ENCODE data around the gene MARCHF4. TPM values are rescaled to one million over a fixed set of nuclear protein-coding genes. Genes with fewer than 3 reads are reported as not detected.
"Not testable (repeated sequence)": the region's sequence is repeated elsewhere in the genome, so short reads cannot be mapped to it uniquely, and the experiment has no call there.

Gene MARCHF4
- total RNA-seq, 1 experiment from 2014 or later = 1.9 TPM

DNA sequence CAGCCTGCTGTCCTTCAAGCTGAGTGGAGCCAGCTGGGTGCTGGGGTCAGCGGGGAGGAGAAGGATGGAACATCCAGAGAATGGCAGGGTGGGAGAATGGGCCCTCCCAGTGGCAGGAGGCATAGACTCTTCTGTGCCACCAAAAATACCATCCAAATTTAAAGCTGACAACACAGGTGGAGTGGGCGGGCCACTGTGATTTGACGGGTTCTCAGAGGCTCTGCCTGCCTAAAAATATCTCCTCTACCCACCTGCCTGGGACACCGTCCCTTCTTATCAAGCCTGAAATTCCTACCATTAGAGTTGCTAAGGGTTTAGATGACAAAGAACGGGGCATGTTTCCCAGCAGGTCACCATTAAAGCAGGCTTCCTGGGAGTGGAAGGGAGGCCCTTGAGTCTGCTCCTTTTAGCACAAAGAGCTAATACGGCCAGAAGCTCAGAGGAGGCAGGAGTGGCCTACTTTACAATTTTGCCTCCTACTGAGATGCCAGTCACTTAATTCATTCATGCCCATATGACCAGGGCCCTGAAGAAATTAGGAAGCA is 19.8 kb upstream of the MARCHF4 start:
- no peak for DNase-seq (ENCODE audit: low read depth)

DNA sequence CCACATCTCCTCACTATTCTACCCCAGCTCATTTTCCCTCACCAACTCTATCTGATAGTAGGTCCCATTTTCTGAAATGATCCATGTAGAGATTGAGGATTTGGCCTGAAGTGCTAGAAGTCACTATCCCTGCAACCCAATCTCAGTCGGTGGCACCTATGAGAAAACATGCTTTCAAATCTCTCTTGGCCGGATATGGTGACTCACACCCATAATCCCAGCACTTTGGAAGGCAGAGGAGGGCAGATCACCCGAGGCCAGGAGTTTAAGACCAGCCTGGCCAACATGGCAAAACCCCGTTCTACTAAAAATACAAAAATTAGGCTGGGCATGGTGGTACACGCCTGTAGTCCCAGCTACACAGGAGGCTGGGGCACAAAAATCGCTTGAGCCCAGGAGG is 19.1 kb upstream of the MARCHF4 start:
- peak; percentile 41 for DNase-seq (ENCODE audit: low read depth)

DNA sequence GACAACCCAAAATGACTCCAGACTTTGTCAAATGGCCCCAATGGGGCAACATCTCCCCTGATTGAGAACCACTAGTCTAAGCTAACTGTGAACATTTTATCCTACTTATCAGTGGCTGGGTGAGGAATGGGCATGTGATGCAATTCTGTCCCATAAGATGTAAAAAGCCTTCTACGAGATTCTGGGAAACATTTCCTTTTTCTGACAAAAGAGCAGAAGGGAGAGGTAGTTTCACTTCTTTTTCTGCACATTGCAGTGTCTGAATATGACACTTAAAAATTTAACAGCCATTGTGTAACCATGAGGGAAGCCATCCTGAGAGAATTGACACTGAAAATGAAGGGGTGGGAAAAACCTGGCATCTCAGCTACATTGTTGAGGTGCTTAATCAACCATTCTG is 17.3 kb upstream of the MARCHF4 start:
- no peak for DNase-seq (ENCODE audit: low read depth)

DNA sequence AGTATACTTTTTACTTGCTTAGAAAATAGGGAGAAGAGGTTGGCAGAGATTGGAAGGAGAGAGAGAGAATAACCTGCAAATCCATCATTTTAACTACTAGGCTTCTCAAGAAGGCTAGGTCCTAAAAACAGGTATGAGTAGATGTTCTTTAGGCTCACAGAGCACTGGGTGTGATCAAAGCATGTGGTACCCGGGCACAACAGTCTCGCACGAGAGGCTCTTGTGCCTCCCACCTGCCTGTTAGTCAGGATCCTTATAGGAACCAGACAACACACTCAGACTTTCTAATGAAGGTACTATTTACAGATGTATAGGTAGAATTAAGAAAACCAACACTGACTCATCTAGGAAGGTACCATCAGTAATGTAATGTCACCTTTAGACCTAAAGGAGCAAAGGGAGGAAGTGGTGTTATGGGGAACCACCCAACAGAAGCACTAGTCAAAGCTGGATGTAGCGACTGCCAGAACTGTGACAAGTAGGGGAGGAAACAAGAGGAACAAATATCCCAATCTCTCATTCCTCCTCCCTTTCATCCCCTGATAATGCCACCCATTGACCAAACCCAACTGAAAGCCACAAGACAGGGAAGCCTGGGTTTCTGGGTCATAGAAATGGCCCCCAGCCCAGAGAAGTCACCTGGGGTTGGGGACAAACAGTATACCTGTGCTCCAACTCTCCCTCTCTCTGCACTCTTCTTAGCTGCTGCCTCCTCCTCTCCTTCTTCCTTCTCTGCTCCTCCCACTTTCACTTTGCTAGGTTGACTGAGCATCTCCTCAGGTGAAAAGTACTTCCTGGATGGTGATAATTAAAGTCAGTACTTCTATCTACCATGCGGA is 16.0 kb upstream of the MARCHF4 start:
- no peak for DNase-seq (ENCODE audit: low read depth)

DNA sequence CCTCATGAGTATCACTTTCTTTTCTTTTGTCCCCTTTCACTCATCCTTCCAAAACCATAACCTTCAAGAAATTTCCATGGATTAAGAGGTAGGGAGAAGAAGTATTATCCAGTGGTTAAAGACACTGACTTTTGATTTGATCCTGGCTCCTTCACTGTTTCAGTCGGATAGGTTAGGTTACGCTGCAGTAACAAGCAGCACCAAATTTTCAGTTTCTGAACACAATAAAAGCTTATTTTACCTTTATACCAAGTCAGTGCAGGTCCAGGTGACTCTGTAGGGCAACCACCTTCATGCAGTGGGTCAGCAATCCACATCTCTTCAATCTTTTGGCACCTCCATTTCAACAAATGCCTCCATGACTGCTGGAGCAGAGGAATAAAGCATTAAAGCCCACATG is 15.0 kb upstream of the MARCHF4 start:
- DNase-seq (ENCODE audit: low read depth) = no peak

- DNase-seq (ENCODE audit: low read depth) = no peak
Measured at GRCh38 chr2:216385478-216385877, 13.2 kb upstream of the MARCHF4 start.

DNA sequence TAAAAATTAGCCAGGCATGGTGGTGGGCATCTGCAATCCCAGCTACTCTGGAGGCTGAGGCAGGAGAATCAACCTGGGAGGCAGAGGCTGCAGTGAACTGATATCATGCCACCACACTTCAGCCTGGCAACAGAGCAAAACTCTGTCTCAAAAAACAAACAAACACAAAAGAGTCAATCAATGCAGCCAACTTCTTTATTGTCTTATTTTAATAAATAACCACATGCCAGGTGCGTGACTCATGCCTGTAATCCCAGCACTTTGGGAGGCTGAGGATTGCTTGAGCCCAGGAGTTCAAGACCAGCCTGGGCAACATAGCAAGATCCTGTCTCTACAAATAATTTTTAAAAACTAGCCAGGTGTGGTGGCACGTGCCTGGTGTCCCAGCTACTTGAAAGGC is 12.1 kb upstream of the MARCHF4 start:
- DNase-seq (ENCODE audit: low read depth) = not testable (repeated sequence)

DNA sequence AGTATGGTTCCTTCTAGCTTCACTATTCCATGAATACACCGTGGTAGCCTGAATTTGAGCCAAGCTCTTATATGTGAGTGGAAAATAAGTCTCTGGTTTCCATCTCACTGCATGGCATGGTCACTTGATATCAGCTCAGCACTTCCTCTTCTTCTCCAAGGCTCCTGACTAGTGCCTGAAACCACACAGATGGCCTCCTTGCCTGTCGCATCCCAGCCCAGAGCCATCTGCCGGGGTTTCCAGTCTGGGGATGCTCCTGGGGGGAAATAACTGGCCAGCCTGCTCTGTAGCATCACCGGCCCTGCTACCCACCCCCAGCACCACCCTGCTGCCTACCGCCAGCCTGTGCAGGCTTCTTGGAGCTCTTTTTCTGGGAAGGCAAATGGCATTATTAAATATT is 7.7 kb upstream of the MARCHF4 start:
- no peak for DNase-seq (ENCODE audit: low read depth)

GRCh38 chr2:216375286-216375685 is 3.0 kb upstream of the MARCHF4 start:
- no peak for DNase-seq (ENCODE audit: low read depth)

DNA sequence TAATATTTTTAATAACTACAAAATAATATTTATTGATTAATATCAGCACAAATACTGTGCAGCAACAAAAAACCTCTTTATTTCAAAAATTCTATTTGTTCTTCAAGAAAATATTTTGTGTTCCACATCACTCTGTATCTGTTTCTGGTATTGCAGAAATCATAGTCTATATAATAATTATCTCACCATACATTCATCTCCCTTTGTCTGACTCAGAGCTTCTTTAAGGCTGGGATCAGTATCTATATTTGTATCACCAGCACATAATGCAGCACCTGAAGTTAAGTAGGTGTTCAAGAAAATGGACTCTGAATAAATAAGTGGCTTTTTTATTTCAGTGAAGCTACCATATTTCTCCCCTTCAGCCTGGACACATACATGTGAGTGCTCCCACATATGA is 1.6 kb upstream of the MARCHF4 start:
- no peak for DNase-seq (ENCODE audit: low read depth)

DNA sequence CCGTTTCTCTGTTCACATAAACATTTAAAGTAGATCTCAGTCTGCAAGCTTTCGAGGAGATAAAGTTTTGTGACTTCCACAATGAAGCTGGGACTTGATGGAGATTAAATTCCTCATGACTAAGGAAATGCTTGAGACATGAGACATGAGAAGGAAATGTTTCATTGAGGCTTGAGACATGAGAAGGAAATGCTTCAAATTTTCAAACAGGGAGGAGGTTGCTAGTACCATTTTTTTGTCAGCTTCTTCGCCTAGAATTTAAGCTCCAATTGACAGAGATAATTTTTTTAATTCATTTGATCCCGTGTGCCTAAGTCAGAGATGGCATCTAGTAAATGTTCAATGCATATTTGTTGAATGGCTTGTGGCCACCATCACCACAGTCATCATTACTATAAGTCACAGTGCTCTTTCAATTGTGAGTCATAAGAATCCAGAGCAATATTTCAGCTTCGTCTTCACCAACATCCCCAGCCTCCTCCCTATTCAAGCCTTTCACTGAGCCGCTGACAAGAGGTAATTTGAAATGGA is 543 bp upstream of the MARCHF4 start:
- peak; percentile 63 for DNase-seq (ENCODE audit: low read depth)

- DNase-seq (ENCODE audit: low read depth) = no peak
Measured at GRCh38 chr2:216370961-216371712, 1.1 kb downstream of the MARCHF4 start.

DNA sequence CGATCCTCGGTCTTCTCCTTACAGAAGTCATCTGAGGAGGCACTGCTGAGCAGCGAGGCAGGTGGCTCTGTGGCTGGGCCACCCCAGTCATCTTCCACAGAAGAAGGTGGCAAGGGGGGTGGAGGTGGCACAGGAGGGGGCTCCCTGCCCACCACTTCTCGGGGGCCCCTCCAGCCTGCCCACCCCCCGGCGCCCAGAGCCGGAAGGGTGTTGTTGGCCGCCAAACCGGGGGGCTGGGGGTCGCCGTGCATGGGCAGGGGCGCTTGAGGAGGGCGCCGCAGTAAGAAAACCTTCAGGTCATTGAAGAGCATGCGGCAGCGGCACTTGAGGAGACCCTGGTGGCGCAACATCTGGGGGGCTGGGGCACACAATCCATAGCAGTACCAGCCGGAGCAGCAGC is 2.5 kb downstream of the MARCHF4 start:
- DNase-seq (ENCODE audit: low read depth) = no peak

DNA sequence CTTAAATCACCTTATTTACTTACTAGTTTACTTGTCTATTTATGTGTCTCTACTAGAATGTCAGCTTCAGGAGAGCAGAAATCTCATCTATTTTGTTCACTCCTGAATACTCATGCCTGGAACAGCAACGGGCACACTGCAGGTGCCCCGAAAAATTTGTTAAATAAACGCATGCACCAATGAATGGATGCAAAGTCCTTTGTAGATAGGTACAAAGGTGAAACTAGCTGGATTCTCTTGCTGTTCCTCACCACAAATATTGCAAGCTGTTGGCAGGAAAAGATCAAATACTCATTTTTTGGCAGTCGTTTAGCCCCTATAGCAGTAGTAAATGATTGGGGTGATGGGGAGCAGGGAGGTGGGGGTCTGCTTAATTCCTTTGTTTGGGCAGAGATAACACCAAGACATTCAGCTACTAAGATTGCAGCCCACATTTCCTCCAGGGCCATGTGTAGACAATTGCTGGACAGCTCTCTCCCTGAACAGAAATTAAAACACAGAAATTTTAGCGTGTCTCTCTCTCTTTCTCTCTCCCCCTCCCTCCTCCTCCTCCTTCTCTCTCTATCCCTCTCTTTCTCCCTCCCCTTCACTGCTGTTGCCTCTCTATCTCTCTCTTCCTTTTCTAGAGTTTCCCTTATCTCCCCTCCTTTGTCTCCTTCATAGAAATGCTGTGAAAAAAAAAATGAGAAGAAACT is 5.4 kb downstream of the MARCHF4 start:
- DNase-seq (ENCODE audit: low read depth) = no peak

DNA sequence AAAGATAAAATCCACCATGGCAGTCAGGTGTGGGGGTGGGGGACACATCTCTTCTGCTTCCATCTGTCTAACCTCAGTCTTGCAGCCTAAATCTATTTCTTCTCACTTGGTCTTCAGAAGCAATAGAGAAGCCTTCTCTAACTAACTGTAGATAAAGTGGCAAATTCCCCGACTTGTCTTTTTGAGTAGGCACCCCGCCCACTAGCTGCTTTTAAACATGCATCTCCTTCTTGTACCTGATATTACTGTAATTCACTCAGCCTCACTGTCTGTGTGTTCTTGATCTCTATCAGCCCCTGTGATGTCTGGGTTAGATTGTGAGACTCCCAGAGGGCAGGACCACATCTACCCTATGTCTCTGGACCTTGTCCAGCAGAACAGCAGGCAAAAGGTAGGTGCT is 6.8 kb downstream of the MARCHF4 start:
- DNase-seq (ENCODE audit: low read depth) = no peak

DNA sequence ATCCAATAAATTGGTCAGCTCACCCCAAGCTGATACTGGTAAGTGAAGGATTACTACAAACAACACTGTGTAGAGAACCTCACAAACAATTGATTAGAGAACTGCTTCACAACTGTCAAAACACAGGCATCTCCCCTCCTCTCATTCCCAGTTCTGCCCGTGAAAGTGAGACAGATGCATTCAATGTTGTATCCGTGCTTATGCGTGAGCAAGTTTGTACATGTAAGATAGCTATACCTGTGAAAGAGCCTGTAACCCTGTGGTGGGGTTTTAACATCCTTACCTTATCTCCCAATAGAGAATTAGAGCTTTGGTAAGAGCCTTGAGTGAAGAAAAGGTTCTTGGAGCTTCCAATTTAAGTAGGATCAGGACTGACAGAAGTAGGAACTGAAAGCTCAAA is 9.1 kb downstream of the MARCHF4 start:
- no peak for DNase-seq (ENCODE audit: low read depth)

GRCh38 chr2:216362730-216363129 is 9.6 kb downstream of the MARCHF4 start:
- DNase-seq (ENCODE audit: low read depth) = peak; percentile 24

- no peak for DNase-seq (ENCODE audit: low read depth)
Measured at GRCh38 chr2:216355711-216356110, 16.6 kb downstream of the MARCHF4 start.

- DNase-seq (ENCODE audit: low read depth) = no peak
Measured at GRCh38 chr2:216354306-216354705, 18.0 kb downstream of the MARCHF4 start.

GRCh38 chr2:216352653-216353270 is 19.5 kb downstream of the MARCHF4 start:
- no peak for DNase-seq (ENCODE audit: low read depth)

DNA sequence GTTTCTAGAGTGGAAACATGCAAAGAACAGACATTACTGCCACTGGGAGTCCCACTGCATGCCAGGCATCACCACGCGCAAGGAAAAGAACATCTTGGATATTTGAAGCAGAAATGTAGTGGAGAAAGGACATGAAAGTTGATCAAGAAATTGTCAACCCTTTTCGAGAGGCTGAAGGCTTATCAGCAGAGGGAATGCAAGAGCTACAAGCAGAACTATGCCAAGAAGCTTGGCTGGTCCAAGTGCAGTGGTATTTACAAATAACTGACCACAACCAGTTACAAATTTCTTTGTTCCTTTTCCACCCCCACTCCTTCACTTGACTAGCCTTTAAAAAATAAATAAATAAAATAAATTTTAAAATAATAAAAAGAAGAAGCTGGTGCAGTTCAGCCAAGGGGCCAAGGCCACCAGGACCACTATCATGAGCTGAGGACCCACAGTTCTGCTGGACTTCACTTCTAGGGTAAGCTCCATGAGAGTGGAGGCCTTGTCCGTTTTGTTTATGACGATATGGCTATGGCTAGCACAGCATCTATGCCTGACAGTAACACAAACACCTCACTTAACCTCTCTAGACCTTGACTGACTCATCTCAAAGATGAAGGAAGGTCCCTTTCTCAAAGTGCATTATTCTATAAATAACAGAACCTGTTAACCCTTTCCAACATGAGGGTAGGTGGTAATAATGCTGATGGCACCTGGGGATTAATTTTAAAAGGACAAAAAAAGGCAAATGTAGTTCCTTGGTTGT is 20.9 kb downstream of the MARCHF4 start:
- no peak for DNase-seq (ENCODE audit: low read depth)
